Measurements from ENCODE around the gene FAM83D.
A peak's percentile ranks its signal among the peaks of the same experiment; 100 is the strongest.
"Not testable (repeated sequence)": the region's sequence is repeated elsewhere in the genome, so short reads cannot be mapped to it uniquely, and the experiment has no call there.

The FAM83D gene

GRCh38 chr20:38935967-38936407, 9.8 kb downstream of the FAM83D start:
- DNase-seq = no peak

DNA sequence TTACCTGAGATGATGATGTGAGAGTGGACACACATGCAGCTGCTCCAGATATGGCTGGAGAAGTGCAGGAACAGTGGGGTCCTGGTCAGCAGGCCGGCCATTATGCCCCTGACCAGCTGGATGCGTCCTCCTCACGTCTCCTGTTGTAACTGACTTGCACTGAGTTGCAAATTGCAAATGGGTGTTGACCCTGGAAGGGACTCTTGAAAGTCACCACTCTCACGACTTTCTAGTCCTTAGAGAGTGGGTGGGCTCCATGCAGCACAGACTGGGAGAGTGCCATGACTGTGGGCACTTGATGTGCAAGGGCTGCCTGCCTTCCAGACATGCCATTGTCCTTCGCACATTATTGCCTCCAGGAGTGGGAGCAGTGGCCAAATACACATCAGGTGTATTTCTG, 10.8 kb downstream of the FAM83D start:
- DNase-seq = no peak

GRCh38 chr20:38937978-38938473, 11.8 kb downstream of the FAM83D start:
- DNase-seq = no peak

DNA sequence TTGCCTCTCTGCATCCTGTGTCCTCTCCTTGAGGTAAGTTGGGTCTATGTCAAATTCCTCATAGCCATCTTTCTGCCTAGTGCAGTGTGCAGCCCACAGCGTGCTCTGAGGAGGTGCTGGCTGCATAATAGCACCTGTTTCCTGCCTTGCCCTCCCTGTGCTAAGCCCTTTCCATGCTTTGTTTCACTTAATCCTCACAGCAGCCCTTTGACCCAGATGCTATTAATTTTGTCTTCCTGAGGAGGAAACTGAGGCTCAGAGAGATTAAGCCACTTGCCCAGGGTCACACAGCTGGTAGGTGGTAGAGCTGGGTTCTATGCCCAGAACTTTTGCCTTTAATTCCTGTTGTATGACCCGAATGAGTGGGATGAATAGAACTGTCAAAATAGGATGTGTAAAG, 13.5 kb downstream of the FAM83D start:
- no peak for DNase-seq

- DNase-seq = no peak
Observed at GRCh38 chr20:38940644-38941043, 14.4 kb downstream of the FAM83D start.

DNA sequence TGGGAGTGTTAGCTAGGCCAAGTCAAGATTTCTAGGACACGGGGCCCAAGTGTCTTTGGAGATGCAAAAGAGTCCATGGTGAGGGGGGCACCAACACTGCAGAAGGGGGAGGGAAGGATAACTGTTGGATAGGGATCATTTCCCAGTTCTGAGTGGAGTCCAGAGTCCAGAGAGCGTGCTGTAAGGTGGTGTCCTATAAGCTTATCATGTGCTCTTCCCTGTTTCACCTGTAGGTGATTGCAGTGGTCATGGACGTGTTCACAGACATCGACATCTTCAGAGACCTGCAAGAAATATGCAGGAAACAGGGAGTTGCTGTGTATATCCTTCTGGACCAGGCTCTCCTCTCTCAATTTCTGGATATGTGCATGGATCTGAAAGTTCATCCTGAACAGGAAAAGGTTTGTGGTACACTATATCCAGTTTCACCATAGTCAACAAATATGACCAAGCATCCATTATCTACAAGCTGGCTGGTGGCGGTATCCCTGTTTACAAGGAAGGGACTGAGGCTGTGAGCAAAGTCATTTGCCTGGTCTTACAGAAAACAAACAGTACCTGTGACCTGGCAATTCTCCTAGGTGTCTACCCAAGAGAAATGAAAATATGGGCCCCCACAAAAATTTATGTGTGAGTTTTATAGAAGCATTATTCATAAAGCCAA, 15.6 kb downstream of the FAM83D start:
- DNase-seq = no peak

DNA sequence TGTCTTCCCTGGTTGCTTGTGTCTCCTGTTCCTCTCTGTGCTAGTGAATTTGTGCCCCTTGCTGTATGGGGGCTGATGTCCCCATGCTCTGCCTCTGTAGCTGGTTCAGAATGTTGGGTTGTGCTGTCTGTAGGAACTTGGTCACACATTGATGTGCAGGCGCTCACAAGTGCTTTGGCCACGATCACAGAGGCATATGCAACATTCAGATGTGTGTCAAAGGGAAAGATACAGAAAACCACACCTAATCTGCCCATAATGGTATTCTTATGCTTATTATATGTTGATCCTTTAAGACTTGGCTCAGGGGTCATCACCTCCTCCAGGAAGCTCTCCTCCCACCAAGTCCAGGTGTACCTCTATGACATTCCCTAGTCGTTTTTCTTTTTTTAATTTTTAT, 18.8 kb downstream of the FAM83D start:
- DNase-seq = no peak

GRCh38 chr20:38946836-38947235, 20.6 kb downstream of the FAM83D start:
- no peak for DNase-seq

GRCh38 chr20:38947931-38948362, 21.7 kb downstream of the FAM83D start:
- no peak for DNase-seq

- no peak for DNase-seq
Observed at GRCh38 chr20:38950254-38950653, 24.0 kb downstream of the FAM83D start.

- DNase-seq = no peak
Observed at GRCh38 chr20:38951611-38952010, 25.4 kb downstream of the FAM83D start.

DNA sequence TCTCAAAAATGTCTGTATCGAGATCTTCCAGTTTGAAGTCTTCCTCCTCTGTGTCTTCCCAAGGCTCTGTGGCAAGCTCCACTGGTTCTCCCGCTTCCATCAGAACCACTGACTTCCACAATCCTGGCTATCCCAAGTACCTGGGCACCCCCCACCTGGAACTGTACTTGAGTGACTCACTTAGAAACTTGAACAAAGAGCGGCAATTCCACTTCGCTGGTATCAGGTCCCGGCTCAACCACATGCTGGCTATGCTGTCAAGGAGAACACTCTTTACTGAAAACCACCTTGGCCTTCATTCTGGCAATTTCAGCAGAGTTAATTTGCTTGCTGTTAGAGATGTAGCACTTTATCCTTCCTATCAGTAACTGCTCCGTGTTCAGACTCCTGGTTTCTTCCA, 25.9 kb downstream of the FAM83D start:
- DNase-seq = no peak

- no peak for DNase-seq
Observed at GRCh38 chr20:38953630-38954340, 27.6 kb downstream of the FAM83D start.

GRCh38 chr20:38957235-38957876, 31.1 kb downstream of the FAM83D start:
- no peak for DNase-seq

DNA sequence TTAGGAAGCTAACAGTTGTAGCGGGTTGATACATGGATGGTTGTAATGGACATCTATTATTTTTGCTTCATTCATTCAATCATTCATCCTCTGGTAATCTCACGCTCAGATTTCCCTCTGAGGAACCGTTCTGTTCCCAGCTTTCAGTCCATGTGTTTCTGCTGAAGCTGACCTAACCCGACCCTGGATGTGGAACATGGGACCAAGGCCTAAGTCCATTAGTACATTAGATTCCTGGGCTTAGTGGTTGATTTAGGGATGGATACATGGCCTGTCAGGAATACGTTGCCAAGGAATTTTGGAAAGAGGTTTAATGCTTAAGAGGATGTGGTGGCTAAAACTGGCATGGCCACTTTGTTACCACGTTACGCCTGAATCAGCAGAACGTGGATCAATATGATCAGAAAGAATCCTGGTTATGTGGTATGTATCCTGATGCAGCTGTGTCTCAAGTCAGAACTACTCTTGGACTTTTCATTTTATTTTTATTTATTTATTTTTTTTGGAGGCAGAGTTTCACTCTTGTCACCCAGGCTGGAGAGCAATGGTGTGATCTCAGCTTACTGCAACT, 31.8 kb downstream of the FAM83D start:
- DNase-seq = no peak

DNA sequence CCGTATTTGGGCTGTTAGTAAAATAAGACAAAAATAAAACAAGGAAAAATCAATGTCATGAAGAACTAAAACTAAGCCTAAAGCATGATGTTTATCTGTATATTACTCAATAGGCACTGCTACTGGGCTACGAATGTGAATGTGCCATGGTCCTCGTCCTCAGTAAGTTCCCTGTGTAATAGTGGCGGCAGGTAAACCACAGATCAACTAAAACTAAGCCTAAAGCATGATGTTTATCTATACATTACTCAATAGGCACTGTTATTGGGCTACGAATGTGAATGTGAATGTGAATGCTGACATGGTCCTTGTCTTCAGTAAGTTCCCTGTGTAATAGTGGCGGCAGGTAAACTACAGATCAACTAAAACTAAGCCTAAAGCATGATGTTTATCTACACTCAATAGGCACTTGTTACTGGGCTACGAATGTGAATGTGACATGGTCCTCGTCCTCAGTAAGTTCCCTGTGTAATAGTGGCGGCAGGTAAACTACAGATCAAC, 34.0 kb downstream of the FAM83D start:
- DNase-seq = not testable (repeated sequence)

GRCh38 chr20:38961530-38962043, 35.4 kb downstream of the FAM83D start:
- DNase-seq = peak; percentile 34

- peak; percentile 100 for DNase-seq
Observed at GRCh38 chr20:38962044-38962927, 36.1 kb downstream of the FAM83D start, which contains the start of gene DHX35. TSS of gene DHX35 (plus strand) at chr20:38962344. CDS start at chr20:38962368, 24 bp downstream.

DNA sequence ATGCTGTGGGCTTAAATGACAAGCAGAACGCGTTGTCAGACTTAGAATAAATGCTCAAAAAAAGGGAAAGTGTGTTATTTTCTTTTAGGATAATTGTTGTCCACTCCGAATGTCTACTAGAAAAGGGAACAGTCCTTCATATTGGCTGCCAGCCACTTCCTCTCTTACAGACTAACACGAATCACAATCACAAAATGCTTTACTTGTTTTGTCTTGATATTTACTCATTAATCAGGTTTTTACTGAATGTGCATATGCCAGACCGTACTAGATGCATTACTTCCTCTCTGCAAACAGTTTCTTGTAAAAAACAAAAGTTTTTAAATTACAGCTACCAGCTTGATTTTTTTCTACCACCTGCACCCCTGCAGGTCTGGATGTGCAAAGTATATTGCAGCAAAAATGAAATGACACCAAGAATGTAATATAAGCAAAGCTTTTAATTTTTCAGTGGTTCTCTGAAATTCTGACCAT, 36.7 kb downstream of the FAM83D start:
- DNase-seq = no peak

DNA sequence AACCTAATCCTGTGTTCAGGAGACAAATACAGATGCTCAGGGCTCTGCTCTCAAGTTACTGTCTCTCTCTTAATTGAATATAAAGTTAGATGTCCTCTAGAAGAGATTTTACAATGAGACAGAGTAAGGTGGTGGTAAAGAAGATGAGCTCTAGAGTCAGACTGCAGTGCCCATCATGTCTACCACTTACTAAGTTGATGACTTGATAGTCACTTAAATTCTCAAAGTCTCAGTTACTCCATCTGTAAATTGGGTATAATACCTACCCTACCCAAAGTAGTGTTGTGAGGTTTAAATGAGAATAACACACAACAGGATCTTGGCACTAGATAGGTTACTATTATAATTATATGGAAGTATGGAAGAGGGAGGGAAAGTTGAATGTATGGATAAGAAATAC, 37.5 kb downstream of the FAM83D start:
- no peak for DNase-seq

- DNase-seq = no peak
Observed at GRCh38 chr20:38965264-38965663, 39.0 kb downstream of the FAM83D start.

DNA sequence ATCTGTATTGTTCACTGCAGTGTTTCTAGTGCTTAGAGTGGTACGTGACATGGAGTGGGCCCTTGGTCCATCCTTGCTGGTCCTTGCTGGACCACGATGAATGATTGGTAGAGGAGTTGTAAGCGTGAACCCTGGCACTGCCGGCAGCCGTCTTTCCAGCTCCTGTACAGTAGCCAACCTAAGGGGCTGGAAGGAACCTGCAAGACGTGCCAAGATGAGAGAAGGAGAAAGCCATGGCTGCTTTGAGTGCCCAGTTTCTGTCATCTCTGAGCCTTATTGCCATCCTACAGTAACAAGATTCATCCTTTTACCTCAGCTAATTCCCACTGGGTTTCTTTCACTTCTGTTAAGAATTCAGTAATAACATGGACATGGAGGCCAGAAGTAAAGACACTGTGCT, 41.9 kb downstream of the FAM83D start:
- no peak for DNase-seq

Measured in activated CD4-positive, CD25-positive, alpha-beta regulatory T cell treated with anti-CD3 and anti-CD28 coated beads, Interleukin-2, amount 50 U/mL, for 72 hours (primary cell).